GM19455 (cell line): ENCODE measurements around the gene SERPINE1.
"Not testable (repeated sequence)": the region's sequence is repeated elsewhere in the genome, so short reads cannot be mapped to it uniquely, and the experiment has no call there.

ENCODE experiments used
- ATAC-seq: cut with Tn5 transposase; IDR thresholded peaks from one replicate; pipeline ENCODE4 v1.9.1; 2021; ENCODE audit not compliant: unreplicated experiment

The SERPINE1 gene

GRCh38 chr7:101121991-101122932, 4.6 kb upstream of the SERPINE1 start:
- no peak for ATAC-seq

- ATAC-seq: no peak
Observed at GRCh38 chr7:101122933-101123702, 3.8 kb upstream of the SERPINE1 start.

GRCh38 chr7:101123703-101124068, 3.2 kb upstream of the SERPINE1 start:
- no peak for ATAC-seq

GRCh38 chr7:101124376-101125056, 2.4 kb upstream of the SERPINE1 start:
- ATAC-seq: no peak

GRCh38 chr7:101125989-101126650, 784 bp upstream of the SERPINE1 start:
- ATAC-seq: no peak

- no peak for ATAC-seq
Observed at GRCh38 chr7:101127460-101128039, 646 bp downstream of the SERPINE1 start.

- ATAC-seq: no peak
Observed at GRCh38 chr7:101128040-101128834, 1.3 kb downstream of the SERPINE1 start.

GRCh38 chr7:101129603-101130117, 2.8 kb downstream of the SERPINE1 start:
- ATAC-seq: no peak

GRCh38 chr7:101132626-101133600, 6.0 kb downstream of the SERPINE1 start:
- ATAC-seq: not testable (repeated sequence)

GRCh38 chr7:101133621-101134398, 6.9 kb downstream of the SERPINE1 start:
- no peak for ATAC-seq

- ATAC-seq: no peak
Observed at GRCh38 chr7:101134399-101134980, 7.6 kb downstream of the SERPINE1 start.

GRCh38 chr7:101137651-101138212, 10.8 kb downstream of the SERPINE1 start:
- ATAC-seq: no peak

- ATAC-seq: no peak
Observed at GRCh38 chr7:101138213-101138870, 11.4 kb downstream of the SERPINE1 start.

- no peak for ATAC-seq
Observed at GRCh38 chr7:101140339-101140699, 13.4 kb downstream of the SERPINE1 start.

GRCh38 chr7:101140746-101141382, 14.0 kb downstream of the SERPINE1 start:
- ATAC-seq: no peak
